Muscle layer of colon (tissue), 2 donors: ENCODE data around the gene CAMKMT.

ENCODE experiments used
- H3K27ac ChIP-seq: one replicate; pipeline ENCODE4 v1.7.0; 2013; ENCODE audit warnings: low read depth, mild to moderate bottlenecking, low read length, moderate library complexity
- H3K27me3 ChIP-seq, 2 donors: one replicate each; pipeline ENCODE4 v1.7.0; 2013; ENCODE audit warnings: low read length in 2 of 2, mild to moderate bottlenecking in 2 of 2; ENCODE audit not compliant: insufficient read depth in 2 of 2, control insufficient read depth in 1 of 2
- H3K36me3 ChIP-seq: one replicate; pipeline ENCODE4 v1.7.0; 2013; ENCODE audit warnings: mild to moderate bottlenecking, low read length; ENCODE audit not compliant: insufficient read depth
- H3K4me1 ChIP-seq: one replicate; pipeline ENCODE4 v1.7.0; 2013; ENCODE audit warnings: mild to moderate bottlenecking, low read length; ENCODE audit not compliant: insufficient read depth
- H3K4me3 ChIP-seq, 2 donors: one replicate each; pipeline ENCODE4 v1.7.0; 2013; ENCODE audit warnings: low read length in 2 of 2, low read depth in 1 of 2, mild to moderate bottlenecking in 1 of 2, moderate library complexity in 1 of 2
- H3K9ac ChIP-seq: one replicate; pipeline ENCODE4 v1.7.0; 2013; ENCODE audit warnings: low read length
- H3K9me3 ChIP-seq: one replicate; pipeline ENCODE4 v1.7.0; 2013; ENCODE audit warnings: mild to moderate bottlenecking, low read length
- donor health status: abdominal sarcoma.
- donor health status: Adenocarcinoma of cecum.

The CAMKMT gene

GRCh38 chr2:44786045-44786816, 424.5 kb downstream of the CAMKMT start:
- H3K9me3 ChIP-seq: no peaks in the 10 kb centered on the region
- H3K27ac ChIP-seq: no peak overlapping the region
- no peaks in the 10 kb centered on the region for H3K27me3 ChIP-seq
- no peak overlapping the region for H3K4me3 ChIP-seq
- H3K4me1 ChIP-seq: no peaks in the 10 kb centered on the region
- no peaks in the 10 kb centered on the region for H3K36me3 ChIP-seq
- H3K9ac ChIP-seq: no peak overlapping the region

DNA sequence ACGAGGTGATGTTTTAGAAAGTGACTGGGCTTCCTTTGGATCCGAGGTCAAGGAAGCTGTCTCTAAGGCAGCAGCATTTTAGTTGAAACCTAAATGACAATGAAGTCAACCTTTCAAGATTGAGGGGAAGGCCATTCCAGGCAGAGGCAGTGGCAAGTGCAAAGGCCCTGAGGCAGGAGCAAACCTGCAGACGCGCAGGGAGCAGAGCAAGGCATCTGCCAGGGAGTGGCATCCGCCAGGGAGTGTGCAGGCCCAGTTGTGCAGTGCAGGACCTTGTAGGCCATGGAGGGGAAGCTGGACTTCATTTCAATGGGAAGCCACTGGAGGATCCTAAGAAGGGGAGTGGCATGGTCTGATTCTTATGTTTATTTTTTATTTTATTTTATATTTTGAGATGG, 425.1 kb downstream of the CAMKMT start:
- Histone ChIP-seq H3K27me3 (no peaks in the 10 kb centered on the region), H3K9ac (no peak overlapping the region), H3K36me3 (no peaks in the 10 kb centered on the region), H3K4me1 (no peaks in the 10 kb centered on the region), H3K27ac (no peak overlapping the region), H3K9me3 (no peaks in the 10 kb centered on the region), H3K4me3 (no peak overlapping the region)

- H3K4me1 ChIP-seq: no peaks in the 10 kb centered on the region
- no peak overlapping the region for H3K4me3 ChIP-seq
- no peaks in the 10 kb centered on the region for H3K9me3 ChIP-seq
- no peak overlapping the region for H3K27ac ChIP-seq
- no peaks in the 10 kb centered on the region for H3K27me3 ChIP-seq
- H3K36me3 ChIP-seq: no peaks in the 10 kb centered on the region
- no peak overlapping the region for H3K9ac ChIP-seq
Observed at GRCh38 chr2:44787663-44788062, 425.9 kb downstream of the CAMKMT start.

GRCh38 chr2:44789446-44789845, 427.7 kb downstream of the CAMKMT start:
- Histone ChIP-seq H3K9me3 (no peaks in the 10 kb centered on the region), H3K9ac (no peak overlapping the region), H3K27ac (no peak overlapping the region), H3K36me3 (no peaks in the 10 kb centered on the region), H3K27me3 (no peaks in the 10 kb centered on the region), H3K4me1 (no peaks in the 10 kb centered on the region), H3K4me3 (no peak overlapping the region)

- Histone ChIP-seq H3K27ac (no peak overlapping the region), H3K36me3 (no peaks in the 10 kb centered on the region), H3K9me3 (no peaks in the 10 kb centered on the region), H3K4me1 (no peaks in the 10 kb centered on the region), H3K4me3 (no peak overlapping the region), H3K27me3 (no peaks in the 10 kb centered on the region), H3K9ac (no peak overlapping the region)
Observed at GRCh38 chr2:44789971-44790721, 428.4 kb downstream of the CAMKMT start.

DNA sequence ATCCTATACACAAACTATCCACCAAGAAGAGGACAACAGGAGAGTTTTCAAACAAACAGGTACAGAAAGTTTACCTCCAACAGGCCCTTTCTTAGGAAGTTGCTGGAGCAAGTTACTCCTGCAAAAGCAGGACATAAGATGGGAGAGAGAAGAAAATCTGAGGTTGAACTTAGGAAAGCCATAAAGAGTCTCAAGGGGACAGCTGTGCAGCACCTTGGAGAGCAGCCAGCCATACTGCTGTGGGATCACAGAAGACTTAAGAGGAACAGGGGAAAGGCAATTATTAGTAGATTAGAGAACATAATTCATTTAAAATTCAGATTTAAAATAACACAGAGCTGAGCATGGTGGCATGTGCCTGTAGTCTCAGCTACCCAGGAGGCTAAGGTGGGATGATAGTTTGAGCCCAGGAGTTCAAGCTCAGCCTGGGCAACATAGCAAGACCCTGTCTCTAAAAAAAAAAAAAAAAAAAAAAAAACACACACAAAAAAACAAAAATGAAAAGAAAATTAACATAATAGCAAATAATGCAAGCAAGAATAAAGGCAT, 431.6 kb downstream of the CAMKMT start:
- Histone ChIP-seq H3K9ac (no peak overlapping the region), H3K9me3 (no peaks in the 10 kb centered on the region), H3K4me3 (no peak overlapping the region), H3K27ac (no peak overlapping the region), H3K27me3 (peaks cover 1 to 7% of the 10 kb centered on the region in 2 donors), H3K4me1 (no peaks in the 10 kb centered on the region), H3K36me3 (no peaks in the 10 kb centered on the region)

- Histone ChIP-seq H3K4me3 (no peak overlapping the region), H3K9ac (no peak overlapping the region), H3K27ac (no peak overlapping the region), H3K36me3 (no peaks in the 10 kb centered on the region), H3K4me1 (peaks cover 4% of the 10 kb centered on the region), H3K9me3 (no peaks in the 10 kb centered on the region), H3K27me3 (peaks cover 25 to 32% of the 10 kb centered on the region in 2 donors)
Observed at GRCh38 chr2:44796771-44797170, 435.0 kb downstream of the CAMKMT start.

DNA sequence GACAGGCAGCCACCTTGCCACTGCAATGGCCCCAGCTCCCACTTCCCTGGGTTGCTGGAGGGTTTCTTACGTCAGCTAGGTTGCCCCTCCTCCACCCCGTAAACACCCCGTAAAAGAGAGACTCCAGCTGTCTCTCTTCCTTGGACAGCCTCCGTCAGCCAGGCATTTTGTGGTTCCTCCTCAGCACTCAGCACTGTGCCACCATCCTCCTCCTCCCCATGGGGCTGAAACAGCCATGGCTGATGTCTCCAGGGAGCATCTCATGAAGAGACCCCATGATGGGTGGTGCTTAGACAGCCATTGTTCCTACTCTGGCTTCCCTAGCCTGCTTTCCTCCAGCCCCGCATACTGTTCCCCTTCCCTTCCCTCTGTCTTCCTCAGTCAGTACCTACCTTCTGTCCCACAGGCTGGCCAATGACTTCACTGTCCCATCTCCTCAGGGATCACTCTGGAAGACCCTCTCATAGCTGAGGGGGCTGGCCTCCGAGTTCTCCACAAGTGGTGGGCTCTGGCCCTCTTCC, 436.5 kb downstream of the CAMKMT start:
- Histone ChIP-seq H3K4me1 (peaks cover 9% of the 10 kb centered on the region), H3K9ac (no peak overlapping the region), H3K4me3 (no peak overlapping the region), H3K27me3 (peaks cover 37 to 46% of the 10 kb centered on the region in 2 donors), H3K9me3 (no peaks in the 10 kb centered on the region), H3K36me3 (no peaks in the 10 kb centered on the region), H3K27ac (no peak overlapping the region)

DNA sequence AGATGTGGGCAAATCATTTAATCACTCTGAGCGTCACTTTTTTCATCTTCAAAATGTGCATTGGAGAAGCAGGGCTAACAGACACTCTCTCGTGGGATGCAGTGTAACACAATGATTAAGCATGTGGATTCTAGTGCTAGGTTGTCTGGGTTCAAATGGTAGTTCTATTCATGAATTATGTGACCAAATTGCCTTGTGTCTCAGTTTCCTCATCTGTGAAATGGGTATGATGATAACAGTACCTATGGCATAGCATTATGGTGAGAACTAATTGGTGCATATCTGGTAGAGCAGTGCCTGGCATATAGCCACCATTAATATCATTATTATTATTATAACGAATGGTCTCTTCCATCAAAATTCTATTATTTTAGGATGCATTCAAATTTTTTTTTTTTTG, 437.4 kb downstream of the CAMKMT start:
- Histone ChIP-seq H3K9me3 (no peaks in the 10 kb centered on the region), H3K36me3 (no peaks in the 10 kb centered on the region), H3K9ac (no peak overlapping the region), H3K4me3 (no peak overlapping the region), H3K27ac (no peak overlapping the region), H3K27me3 (peaks cover 43 to 53% of the 10 kb centered on the region in 2 donors), H3K4me1 (peaks cover 9% of the 10 kb centered on the region)

DNA sequence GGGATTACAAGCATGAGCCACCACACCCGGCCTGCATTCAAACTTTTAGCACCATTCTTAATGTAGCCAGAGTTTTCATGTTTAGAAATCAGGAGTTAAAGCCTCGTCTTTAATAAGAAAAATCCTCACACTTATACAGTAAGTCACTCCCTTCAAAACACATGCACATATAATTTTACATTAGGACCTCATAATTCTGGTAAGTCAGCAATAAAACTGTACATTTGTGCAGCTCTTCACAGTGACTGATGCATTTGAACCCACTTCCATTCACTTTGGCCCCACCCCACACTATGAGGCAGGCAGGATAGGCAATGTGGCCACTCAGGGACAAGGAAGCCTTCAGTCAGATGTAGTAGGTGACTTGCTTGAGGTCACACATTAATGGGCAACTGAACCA, 438.0 kb downstream of the CAMKMT start:
- Histone ChIP-seq H3K27ac (no peak overlapping the region), H3K27me3 (peaks cover 48 to 59% of the 10 kb centered on the region in 2 donors), H3K4me3 (no peak overlapping the region), H3K9ac (no peak overlapping the region), H3K9me3 (no peaks in the 10 kb centered on the region), H3K36me3 (no peaks in the 10 kb centered on the region), H3K4me1 (peaks cover 9% of the 10 kb centered on the region)

DNA sequence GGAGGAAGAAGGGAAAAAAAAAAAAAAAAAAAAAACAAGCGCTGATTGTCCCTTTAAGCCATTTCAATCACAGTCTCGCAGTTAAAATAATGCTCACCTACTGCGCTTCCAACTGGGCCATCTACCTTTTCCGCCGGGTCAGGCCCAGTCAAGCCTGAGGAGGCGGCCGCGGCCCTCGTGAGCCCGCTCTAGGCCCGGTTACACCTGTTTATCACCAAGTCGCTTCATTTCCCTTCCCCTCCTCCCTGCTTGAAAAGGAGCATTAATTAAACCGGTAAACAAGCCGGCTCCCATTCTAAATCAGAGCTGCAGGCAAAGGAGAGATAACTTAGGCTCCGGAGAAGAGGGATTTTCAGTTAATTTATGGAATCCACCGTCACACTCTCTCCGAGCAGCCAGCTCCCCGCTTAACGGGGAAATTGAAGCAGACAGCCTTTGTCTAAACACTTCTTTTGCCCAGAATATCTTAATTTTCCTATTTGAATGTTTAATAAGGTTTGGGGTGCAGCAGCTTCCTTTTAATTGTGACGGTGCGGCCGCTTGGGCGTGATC, 439.6 kb downstream of the CAMKMT start:
- Histone ChIP-seq H3K36me3 (no peaks in the 10 kb centered on the region), H3K4me3 (no peak overlapping the region), H3K9me3 (no peaks in the 10 kb centered on the region), H3K4me1 (peaks cover 9% of the 10 kb centered on the region), H3K27ac (no peak overlapping the region), H3K27me3 (peaks cover 48 to 75% of the 10 kb centered on the region in 2 donors), H3K9ac (no peak overlapping the region)
